Lower leg skin (tissue), 3 donors: ENCODE measurements around the gene MSH4.

Source experiments
- CTCF ChIP-seq, 3 donors: fragments of 450-650 bp; IDR thresholded peaks; one replicate each; pipeline ENCODE4 v1.5.1; 2016; ENCODE audit warnings: antibody characterized with exemption in 3 of 3, mild to moderate bottlenecking in 3 of 3, moderate library complexity in 2 of 3
- POLR2A ChIP-seq, 2 donors: fragments of 450-650 bp; IDR thresholded peaks; one replicate each; pipeline ENCODE4 v1.6.1; 2016 to 2017; ENCODE audit warnings: antibody characterized with exemption in 2 of 2, mild to moderate bottlenecking in 1 of 2, moderate library complexity in 1 of 2

GRCh38 chr1:75791022-75791421 lies 5.7 kb upstream of the MSH4 start:
- TF ChIP-seq CTCF (IDR thresholded peaks at IDR 0.05) (no peak), POLR2A (IDR thresholded peaks at IDR 0.05) (no peak)
